ENCODE measurements around the gene PAQR6.

DNA sequence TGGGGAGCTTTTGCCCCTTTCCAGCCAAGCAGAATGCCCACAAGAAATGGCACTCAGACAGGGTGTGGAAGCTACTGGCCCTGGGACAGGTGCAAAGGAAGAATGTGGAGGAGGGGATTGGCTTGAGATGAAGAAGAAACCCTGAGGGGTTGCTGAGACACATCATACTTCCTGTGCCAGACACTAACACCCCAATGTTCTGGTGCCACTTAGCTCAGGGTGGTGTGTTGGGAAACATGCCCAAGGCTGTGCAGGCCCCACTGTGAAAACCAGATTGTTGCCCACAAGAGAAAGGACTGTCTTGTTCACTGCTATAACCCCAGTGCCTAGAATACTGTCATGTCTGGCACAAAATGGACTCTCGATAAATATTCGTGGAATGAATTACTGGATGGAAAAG is 9.9 kb upstream of the PAQR6 start:
- TF ChIP-seq POLR2AphosphoS5 (IDR thresholded peaks at IDR 0.05; ENCODE audit: low read depth, low read length) = no peak
- no peak for TF ChIP-seq TAF1 (IDR thresholded peaks at IDR 0.05; ENCODE audit: low read depth, low read length)
- no peak for TF ChIP-seq POLR2A (IDR thresholded peaks at IDR 0.05; ENCODE audit: low read depth, low read length)
